BE2C (cell line): ENCODE results near the gene PDE10A.

Experiments
- DNase-seq: peaks from one replicate; pipeline ENCODE4 v3.0.0-alpha.2; 2020
- H3K27me3 ChIP-seq: fragments of 250-450 bp; sonication (Bioruptor Pico); 2 replicates; pipeline ENCODE4 v1.5.1; 2020; ENCODE audit warnings: mild to moderate bottlenecking
- H3K36me3 ChIP-seq: fragments of 250-450 bp; sonication (Bioruptor Pico); 2 replicates; pipeline ENCODE4 v1.5.1; 2020; ENCODE audit warnings: mild to moderate bottlenecking
- H3K4me1 ChIP-seq: fragments of 250-450 bp; sonication (Bioruptor Pico); 2 replicates; pipeline ENCODE4 v1.5.1; 2020
- H3K4me3 ChIP-seq: 2 replicates; pipeline ENCODE4 v1.5.1; 2011; ENCODE audit warnings: low read depth, low read length
- H3K9me3 ChIP-seq: fragments of 250-450 bp; sonication (Bioruptor Pico); 2 replicates; pipeline ENCODE4 v1.5.1; 2020
- CTCF ChIP-seq: IDR thresholded peaks from 2 replicates; pipeline ENCODE4 v1.5.1; 2012; ENCODE audit warnings: mild to moderate bottlenecking, low read depth, low read length

PDE10A gene

GRCh38 chr6:165390475-165390874, 272.6 kb downstream of the PDE10A start:
- Histone ChIP-seq H3K9me3 (no peaks in the 10 kb centered on the region), H3K4me1 (no peaks in the 10 kb centered on the region), H3K27me3 (no peaks in the 10 kb centered on the region), H3K36me3 (no peaks in the 10 kb centered on the region), H3K4me3 (no peak overlapping the region)
- no peak for TF ChIP-seq CTCF
- DNase-seq: no peak

GRCh38 chr6:165389534-165389933, 273.5 kb downstream of the PDE10A start:
- Histone ChIP-seq H3K36me3 (no peaks in the 10 kb centered on the region), H3K9me3 (no peaks in the 10 kb centered on the region), H3K4me1 (no peaks in the 10 kb centered on the region), H3K27me3 (no peaks in the 10 kb centered on the region), H3K4me3 (no peak overlapping the region)
- DNase-seq: no peak
- no peak for TF ChIP-seq CTCF

GRCh38 chr6:165383323-165383722, 279.7 kb downstream of the PDE10A start:
- no peaks in the 10 kb centered on the region for H3K4me1 ChIP-seq
- DNase-seq: no peak
- TF ChIP-seq CTCF: no peak

GRCh38 chr6:165376100-165376499, 286.9 kb downstream of the PDE10A start:
- Histone ChIP-seq H3K4me1 (no peaks in the 10 kb centered on the region), H3K27me3 (no peaks in the 10 kb centered on the region), H3K4me3 (no peak overlapping the region), H3K9me3 (no peaks in the 10 kb centered on the region), H3K36me3 (no peaks in the 10 kb centered on the region)
- no peak for TF ChIP-seq CTCF
- no peak for DNase-seq

More at GRCh38 chr6:165383323-165383722, 279.7 kb downstream of the PDE10A start:
- Histone ChIP-seq H3K9me3 (no peaks in the 10 kb centered on the region), H3K4me3 (no peak overlapping the region), H3K27me3 (no peaks in the 10 kb centered on the region), H3K36me3 (no peaks in the 10 kb centered on the region)

- no peak for DNase-seq
- Histone ChIP-seq H3K4me1 (no peaks in the 10 kb centered on the region), H3K36me3 (no peaks in the 10 kb centered on the region), H3K4me3 (no peak overlapping the region), H3K27me3 (no peaks in the 10 kb centered on the region), H3K9me3 (no peaks in the 10 kb centered on the region)
- TF ChIP-seq CTCF: no peak
Observed at GRCh38 chr6:165365371-165365770, 297.7 kb downstream of the PDE10A start.

GRCh38 chr6:165345700-165346099, 317.3 kb downstream of the PDE10A start:
- H3K4me3 ChIP-seq: no peak overlapping the region
- DNase-seq: no peak
- no peak for TF ChIP-seq CTCF
- H3K9me3 ChIP-seq: no peaks in the 10 kb centered on the region; the same call in 1 of the 2 replicates
- no peaks in the 10 kb centered on the region for H3K4me1 ChIP-seq
- H3K27me3 ChIP-seq: no peaks in the 10 kb centered on the region
- no peaks in the 10 kb centered on the region for H3K36me3 ChIP-seq
